Astrocyte (in vitro differentiated cells and primary cell): ENCODE measurements around the gene ANKS6. TPM values are rescaled to one million over a fixed set of nuclear protein-coding genes. Genes with fewer than 3 reads are reported as not detected.
A peak's percentile ranks its signal among the peaks of the same experiment; 100 is the strongest.

Source experiments
- DNase-seq: peaks from one replicate; pipeline ENCODE4 v3.0.0-alpha.2; 2010; ENCODE audit warnings: low read depth
- FAIRE-seq: peaks from 2 replicates; lab custom pipeline; 2011; peaks lifted over from hg19 to GRCh38; lab: Jason Lieb, UNC
- H2AFZ ChIP-seq: 2 replicates; pipeline ENCODE4 v1.6.0; 2012; ENCODE audit warnings: low read depth, low read length, inconsistent platforms
- H3K27ac ChIP-seq: 2 replicates; pipeline ENCODE4 v1.5.1; 2011; ENCODE audit warnings: low read depth, low read length, inconsistent platforms
- H3K27me3 ChIP-seq: 2 replicates; pipeline ENCODE4 v1.6.0; 2011; ENCODE audit warnings: low read length, inconsistent platforms; ENCODE audit not compliant: insufficient read depth
- H3K36me3 ChIP-seq: 2 replicates; pipeline ENCODE4 v1.5.1; 2011; ENCODE audit warnings: low read length, inconsistent platforms; ENCODE audit not compliant: insufficient read depth
- H3K4me1 ChIP-seq: 2 replicates; pipeline ENCODE4 v1.5.1; 2011; ENCODE audit warnings: low read length, inconsistent platforms; ENCODE audit not compliant: insufficient read depth
- H3K4me2 ChIP-seq: 2 replicates; pipeline ENCODE4 v1.6.0; 2012; ENCODE audit warnings: low read length, inconsistent platforms
- H3K4me3 ChIP-seq: 2 replicates; pipeline ENCODE4 v1.5.1; 2011; ENCODE audit warnings: low read depth, mild to moderate bottlenecking, low read length, inconsistent platforms; ENCODE audit not compliant: insufficient read depth
- H3K79me2 ChIP-seq: 2 replicates; pipeline ENCODE4 v1.6.0; 2012; ENCODE audit warnings: mild to moderate bottlenecking, low read length, inconsistent platforms; ENCODE audit not compliant: insufficient read depth
- H3K9ac ChIP-seq: 2 replicates; pipeline ENCODE4 v1.6.0; 2012; ENCODE audit warnings: mild to moderate bottlenecking, low read length, inconsistent platforms
- H3K9me3 ChIP-seq: 2 replicates; pipeline ENCODE4 v1.5.1; 2012; ENCODE audit warnings: low read depth, mild to moderate bottlenecking, low read length, inconsistent platforms; ENCODE audit not compliant: insufficient read depth
- H4K20me1 ChIP-seq: 2 replicates; pipeline ENCODE4 v1.6.0; 2012; ENCODE audit warnings: low read length, inconsistent platforms; ENCODE audit not compliant: insufficient read depth
- H3K27ac Mint-ChIP-seq: one replicate; pipeline ENCODE4 v1.8.0; 2021; ENCODE audit warnings: mild to moderate bottlenecking, mixed read lengths; ENCODE audit not compliant: unreplicated experiment
- H3K27me3 Mint-ChIP-seq: one replicate; pipeline ENCODE4 v1.8.0; 2021; ENCODE audit warnings: low read depth, mixed read lengths; ENCODE audit not compliant: unreplicated experiment
- H3K36me3 Mint-ChIP-seq: one replicate; pipeline ENCODE4 v1.8.0; 2021; ENCODE audit warnings: low read depth, mixed read lengths; ENCODE audit not compliant: unreplicated experiment
- H3K4me1 Mint-ChIP-seq: one replicate; pipeline ENCODE4 v1.8.0; 2021; ENCODE audit warnings: low read depth, mixed read lengths; ENCODE audit not compliant: unreplicated experiment
- H3K4me3 Mint-ChIP-seq: one replicate; pipeline ENCODE4 v1.8.0; 2021; ENCODE audit warnings: mild to moderate bottlenecking, moderate library complexity, mixed read lengths; ENCODE audit not compliant: unreplicated experiment
- H3K9me3 Mint-ChIP-seq: one replicate; pipeline ENCODE4 v1.8.0; 2021; ENCODE audit warnings: mild to moderate bottlenecking, mixed read lengths; ENCODE audit not compliant: unreplicated experiment
- EZH2 ChIP-seq: IDR thresholded peaks from 2 replicates; pipeline ENCODE4 v1.6.1; 2012; ENCODE audit warnings: mild to moderate bottlenecking, low read length, inconsistent platforms; ENCODE audit not compliant: insufficient read depth
- total RNA-seq: library from RNA; stranded (reverse); gene quantifications from 2 replicates; pipeline ENCODE4 v1.2.1, GENCODE V29; 2021
- TF ChIP-seq, protein P1 (sequence below): IDR thresholded peaks from 2 replicates; pipeline ENCODE4 v1.5.1; 2011; ENCODE audit warnings: low read depth, mild to moderate bottlenecking, inconsistent platforms, low read length, moderate library complexity; ENCODE audit not compliant: insufficient read depth

Gene ANKS6
- total RNA-seq, 1 donor from 2014 or later: 16.7 TPM

- DNase-seq: no peak
- no peaks in the 10 kb centered on the region for H4K20me1 ChIP-seq
- peak within 1 kb of the TSS; percentile 85 for H3K4me3 Mint-ChIP-seq
- TF ChIP-seq, protein P1, sequence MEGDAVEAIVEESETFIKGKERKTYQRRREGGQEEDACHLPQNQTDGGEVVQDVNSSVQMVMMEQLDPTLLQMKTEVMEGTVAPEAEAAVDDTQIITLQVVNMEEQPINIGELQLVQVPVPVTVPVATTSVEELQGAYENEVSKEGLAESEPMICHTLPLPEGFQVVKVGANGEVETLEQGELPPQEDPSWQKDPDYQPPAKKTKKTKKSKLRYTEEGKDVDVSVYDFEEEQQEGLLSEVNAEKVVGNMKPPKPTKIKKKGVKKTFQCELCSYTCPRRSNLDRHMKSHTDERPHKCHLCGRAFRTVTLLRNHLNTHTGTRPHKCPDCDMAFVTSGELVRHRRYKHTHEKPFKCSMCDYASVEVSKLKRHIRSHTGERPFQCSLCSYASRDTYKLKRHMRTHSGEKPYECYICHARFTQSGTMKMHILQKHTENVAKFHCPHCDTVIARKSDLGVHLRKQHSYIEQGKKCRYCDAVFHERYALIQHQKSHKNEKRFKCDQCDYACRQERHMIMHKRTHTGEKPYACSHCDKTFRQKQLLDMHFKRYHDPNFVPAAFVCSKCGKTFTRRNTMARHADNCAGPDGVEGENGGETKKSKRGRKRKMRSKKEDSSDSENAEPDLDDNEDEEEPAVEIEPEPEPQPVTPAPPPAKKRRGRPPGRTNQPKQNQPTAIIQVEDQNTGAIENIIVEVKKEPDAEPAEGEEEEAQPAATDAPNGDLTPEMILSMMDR: no peak
- TF ChIP-seq EZH2: no peak
- H3K27ac Mint-ChIP-seq: no peak within 1 kb of the TSS
- no peaks in the 10 kb centered on the region for H3K9me3 ChIP-seq
- H3K27ac ChIP-seq: no peak within 1 kb of the TSS
- H3K79me2 ChIP-seq: no peaks in the 10 kb centered on the region
- H3K36me3 ChIP-seq: no peaks in the 10 kb centered on the region
- no peak for FAIRE-seq
- peaks cover 16% of the 10 kb centered on the region for H3K4me1 ChIP-seq
- H3K27me3 Mint-ChIP-seq: peaks cover 45% of the 10 kb centered on the region
- no peaks in the 10 kb centered on the region for H3K9me3 Mint-ChIP-seq
- peak within 1 kb of the TSS; percentile 25 for H3K9ac ChIP-seq
- H3K4me2 ChIP-seq: peak within 1 kb of the TSS; percentile 91
- H3K36me3 Mint-ChIP-seq: no peaks in the 10 kb centered on the region
- H3K4me1 Mint-ChIP-seq: peaks cover 3% of the 10 kb centered on the region
- peak within 1 kb of the TSS; percentile 62 for H2AFZ ChIP-seq
- peak within 1 kb of the TSS; percentile 55 for H3K4me3 ChIP-seq
- H3K27me3 ChIP-seq: peaks cover 17% of the 10 kb centered on the region
Measured at GRCh38 chr9:98807070-98807813, 10.9 kb upstream of the ANKS6 start, which contains the start of gene GALNT12. TSS of gene GALNT12 (plus strand) at chr9:98807670. CDS start at chr9:98807699, 29 bp downstream.

DNA sequence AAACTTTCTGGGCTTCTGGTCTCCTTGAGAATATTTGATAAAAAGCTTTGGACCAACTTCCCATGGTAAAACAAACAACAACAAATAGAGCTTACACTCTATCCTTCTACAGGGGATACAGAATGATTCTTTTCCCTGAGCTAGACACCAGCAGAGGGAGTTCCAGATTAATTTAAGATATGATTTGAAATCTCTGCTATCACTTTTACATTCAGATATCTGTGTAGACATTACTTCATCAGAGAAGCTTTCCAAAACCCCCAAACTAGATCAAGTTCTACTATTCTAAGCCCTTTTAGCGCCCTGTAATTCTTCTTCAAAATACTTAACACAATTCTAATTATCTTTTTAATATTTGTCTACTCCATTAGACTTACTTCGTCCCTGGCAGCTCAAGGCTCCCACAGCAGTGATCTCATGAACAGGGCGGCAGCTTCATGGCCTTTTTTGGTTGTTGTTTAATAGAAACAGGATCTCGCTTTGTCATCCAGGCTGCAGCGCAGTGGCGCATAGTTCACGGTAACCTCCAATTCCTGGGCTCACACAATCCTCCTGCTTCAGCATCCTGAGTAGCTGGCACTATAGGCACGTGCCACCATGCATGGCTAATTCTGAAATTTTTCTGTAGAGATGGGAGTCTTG, 10.2 kb upstream of the ANKS6 start:
- H3K9me3 Mint-ChIP-seq: no peaks in the 10 kb centered on the region
- Histone ChIP-seq H2AFZ (no peak overlapping the region), H4K20me1 (no peaks in the 10 kb centered on the region), H3K4me2 (peak overlapping the region; percentile 91), H3K4me1 (peaks cover 16% of the 10 kb centered on the region), H3K27ac (no peak overlapping the region), H3K36me3 (no peaks in the 10 kb centered on the region), H3K9me3 (no peaks in the 10 kb centered on the region), H3K9ac (no peak overlapping the region), H3K27me3 (peaks cover 17% of the 10 kb centered on the region), H3K79me2 (no peaks in the 10 kb centered on the region), H3K4me3 (no peak overlapping the region)
- H3K27ac Mint-ChIP-seq: no peak overlapping the region
- H3K27me3 Mint-ChIP-seq: peaks cover 48% of the 10 kb centered on the region
- peaks cover 3% of the 10 kb centered on the region for H3K4me1 Mint-ChIP-seq
- DNase-seq (no peak), FAIRE-seq (no peak)
- H3K36me3 Mint-ChIP-seq: no peaks in the 10 kb centered on the region
- peak overlapping the region; percentile 80 for H3K4me3 Mint-ChIP-seq
- TF ChIP-seq, protein P1: peak; percentile 6
- no peak for TF ChIP-seq EZH2
